ENCODE measurements around the gene LMLN. TPM values are rescaled to one million over a fixed set of nuclear protein-coding genes. Genes with fewer than 3 reads are reported as not detected.
"Not testable (repeated sequence)": the region's sequence is repeated elsewhere in the genome, so short reads cannot be mapped to it uniquely, and the experiment has no call there.

LMLN gene
- total RNA-seq, 1 donor from 2014 or later, result 2.8 TPM

- DNase-seq (ENCODE audit: low spot score), result no peak
- Mint-ChIP-seq H3K4me3 (peak overlapping the region; percentile 86), H3K27me3 (ENCODE audit: insufficient read depth) (no peaks in the 10 kb centered on the region), H3K27ac (peak overlapping the region; percentile 93), H3K9me3 (no peaks in the 10 kb centered on the region), H3K4me1 (ENCODE audit: low read depth) (peaks cover 51% of the 10 kb centered on the region), H3K36me3 (ENCODE audit: low read depth) (peaks cover 20% of the 10 kb centered on the region)
- intact Hi-C loops (cut with micrococcal nuclease), result loop anchor here (1.0 to 5.0 kb wide), 5 partner anchors 11 to 209 kb away; partner anchors contain the start of gene RPL35A
Observed at GRCh38 chr3:197960694-197961581, 921 bp downstream of the LMLN start.

- peak overlapping the region; percentile 65 for H3K4me3 Mint-ChIP-seq
- intact Hi-C loops (cut with micrococcal nuclease), result loop anchor here (5.0 kb wide), 1 partner anchor 209 kb away; no protein-coding TSS in a partner anchor
- H3K36me3 Mint-ChIP-seq (ENCODE audit: low read depth), result peaks cover 15% of the 10 kb centered on the region
- DNase-seq (ENCODE audit: low spot score), result no peak
- no peaks in the 10 kb centered on the region for H3K9me3 Mint-ChIP-seq
- peaks cover 51% of the 10 kb centered on the region for H3K4me1 Mint-ChIP-seq (ENCODE audit: low read depth)
- H3K27me3 Mint-ChIP-seq (ENCODE audit: insufficient read depth), result no peaks in the 10 kb centered on the region
- peak overlapping the region; percentile 55 for H3K27ac Mint-ChIP-seq
Observed at GRCh38 chr3:197961582-197961945, 1.5 kb downstream of the LMLN start.

GRCh38 chr3:197963019-197963637 is 3.1 kb downstream of the LMLN start:
- H3K9me3 Mint-ChIP-seq, result peaks cover 10% of the 10 kb centered on the region
- H3K27ac Mint-ChIP-seq, result no peak overlapping the region
- DNase-seq (ENCODE audit: low spot score), result no peak
- no peaks in the 10 kb centered on the region for H3K27me3 Mint-ChIP-seq (ENCODE audit: insufficient read depth)
- peaks cover 3% of the 10 kb centered on the region for H3K36me3 Mint-ChIP-seq (ENCODE audit: low read depth)
- H3K4me3 Mint-ChIP-seq, result no peak overlapping the region
- intact Hi-C loops (cut with micrococcal nuclease), result loop anchor here (5.0 kb wide), 1 partner anchor 211 kb away; no protein-coding TSS in a partner anchor
- peaks cover 39% of the 10 kb centered on the region for H3K4me1 Mint-ChIP-seq (ENCODE audit: low read depth)

DNA sequence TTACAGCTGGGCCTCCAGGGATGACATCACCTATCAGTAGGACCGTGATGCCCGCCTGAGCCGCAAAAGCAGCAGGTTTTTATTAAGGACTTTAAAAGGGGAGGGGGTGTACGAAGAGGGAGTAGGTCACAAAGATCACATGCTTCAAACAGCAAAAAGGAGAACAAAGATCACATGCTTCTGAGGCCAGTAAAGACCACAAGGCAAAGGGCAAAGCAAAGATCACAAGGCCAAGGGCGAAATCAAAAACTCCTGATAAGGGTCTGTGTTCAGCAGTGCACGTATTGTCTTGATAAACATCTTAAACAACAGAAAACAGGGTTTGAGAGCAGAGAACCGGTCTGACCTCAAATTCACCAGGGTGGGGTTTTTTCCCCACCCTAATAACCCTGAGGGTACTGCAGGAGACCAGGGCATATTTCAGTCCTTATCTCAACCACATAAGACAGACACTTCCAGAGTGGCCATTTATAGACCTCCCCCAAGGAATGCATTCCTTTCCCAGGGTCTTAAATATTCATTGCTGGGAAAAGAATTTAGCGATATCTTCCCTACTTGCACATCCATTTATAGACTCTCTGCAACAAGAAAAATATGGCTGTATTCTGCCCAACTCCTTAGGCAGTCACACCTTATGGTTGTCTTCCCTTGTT is 7.4 kb downstream of the LMLN start:
- H3K4me3 Mint-ChIP-seq; H3K27ac Mint-ChIP-seq; H3K36me3 Mint-ChIP-seq (ENCODE audit: low read depth); H3K27me3 Mint-ChIP-seq (ENCODE audit: insufficient read depth); H3K4me1 Mint-ChIP-seq (ENCODE audit: low read depth); intact Hi-C loops (cut with micrococcal nuclease); DNase-seq (ENCODE audit: low spot score): not testable (repeated sequence)
- H3K9me3 Mint-ChIP-seq, result peaks cover 16% of the 10 kb centered on the region

- no peaks in the 10 kb centered on the region for H3K4me1 Mint-ChIP-seq (ENCODE audit: low read depth)
- H3K27me3 Mint-ChIP-seq (ENCODE audit: insufficient read depth), result peaks cover 3% of the 10 kb centered on the region
- H3K27ac Mint-ChIP-seq, result no peak overlapping the region
- intact Hi-C loops (cut with micrococcal nuclease), result no loop called here
- H3K36me3 Mint-ChIP-seq (ENCODE audit: low read depth), result no peaks in the 10 kb centered on the region
- no peak overlapping the region for H3K4me3 Mint-ChIP-seq
- no peak for DNase-seq (ENCODE audit: low spot score)
- peaks cover 16% of the 10 kb centered on the region for H3K9me3 Mint-ChIP-seq
Observed at GRCh38 chr3:197970588-197970987, 10.6 kb downstream of the LMLN start.

- Mint-ChIP-seq H3K9me3 (no peaks in the 10 kb centered on the region), H3K4me1 (ENCODE audit: low read depth) (no peaks in the 10 kb centered on the region), H3K27ac (no peak overlapping the region), H3K36me3 (ENCODE audit: low read depth) (no peaks in the 10 kb centered on the region), H3K27me3 (ENCODE audit: insufficient read depth) (peaks cover 3% of the 10 kb centered on the region), H3K4me3 (no peak overlapping the region)
- no peak for DNase-seq (ENCODE audit: low spot score)
- intact Hi-C loops (cut with micrococcal nuclease), result no loop called here
Observed at GRCh38 chr3:197974016-197974415, 14.0 kb downstream of the LMLN start.

- H3K4me3 Mint-ChIP-seq, result no peak overlapping the region
- H3K27me3 Mint-ChIP-seq (ENCODE audit: insufficient read depth), result peaks cover 4% of the 10 kb centered on the region
- intact Hi-C loops (cut with micrococcal nuclease), result no loop called here
- no peak overlapping the region for H3K27ac Mint-ChIP-seq
- H3K36me3 Mint-ChIP-seq (ENCODE audit: low read depth), result no peaks in the 10 kb centered on the region
- no peaks in the 10 kb centered on the region for H3K9me3 Mint-ChIP-seq
- H3K4me1 Mint-ChIP-seq (ENCODE audit: low read depth), result no peaks in the 10 kb centered on the region
- no peak for DNase-seq (ENCODE audit: low spot score)
Observed at GRCh38 chr3:197975311-197975710, 15.3 kb downstream of the LMLN start.

DNA sequence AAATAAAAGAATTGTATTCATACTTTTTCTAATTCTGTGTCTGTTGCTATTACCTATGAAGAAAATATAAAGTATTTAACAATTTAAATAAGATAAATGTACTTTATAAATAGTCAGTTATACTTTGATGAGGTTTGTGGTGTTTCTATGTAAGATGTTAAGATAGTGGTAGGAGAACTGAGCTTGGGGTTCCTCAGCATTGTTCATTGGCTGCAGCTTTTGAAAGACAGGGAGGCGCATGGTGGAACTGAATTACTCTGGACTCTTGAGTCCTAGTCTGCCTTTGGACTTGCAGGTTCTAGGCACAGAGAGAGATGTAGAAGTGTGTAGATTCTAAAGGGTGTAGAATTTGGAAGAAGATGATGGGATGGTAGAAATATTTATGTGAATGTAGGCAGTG is 23.1 kb downstream of the LMLN start:
- peaks cover 1% of the 10 kb centered on the region for H3K27me3 Mint-ChIP-seq (ENCODE audit: insufficient read depth)
- no peaks in the 10 kb centered on the region for H3K36me3 Mint-ChIP-seq (ENCODE audit: low read depth)
- no peaks in the 10 kb centered on the region for H3K4me1 Mint-ChIP-seq (ENCODE audit: low read depth)
- H3K27ac Mint-ChIP-seq, result no peak overlapping the region
- no peaks in the 10 kb centered on the region for H3K9me3 Mint-ChIP-seq
- no peak overlapping the region for H3K4me3 Mint-ChIP-seq
- no peak for DNase-seq (ENCODE audit: low spot score)
- intact Hi-C loops (cut with micrococcal nuclease), result no loop called here

GRCh38 chr3:197989651-197990050 is 29.6 kb downstream of the LMLN start:
- intact Hi-C loops (cut with micrococcal nuclease), result no loop called here

DNA sequence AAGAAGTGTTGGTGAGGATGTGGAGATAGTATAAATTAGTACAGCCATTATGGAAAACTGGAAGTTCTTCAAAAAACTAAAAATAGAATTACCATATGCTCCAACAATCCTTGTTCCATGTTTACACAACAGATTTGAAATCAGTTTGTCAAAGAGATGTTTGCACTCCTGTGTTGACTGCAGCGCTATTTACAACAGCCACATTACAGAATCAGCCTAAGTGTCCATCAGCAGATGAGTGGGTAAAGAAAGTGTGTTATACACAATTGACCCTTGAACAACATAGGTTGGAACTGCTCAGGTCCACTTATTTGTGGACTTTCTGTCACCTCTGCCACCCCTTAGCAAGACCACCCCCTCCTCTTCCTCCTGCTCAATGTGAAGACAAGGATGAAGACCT is 34.7 kb downstream of the LMLN start:
- DNase-seq (ENCODE audit: low spot score), result no peak
- H3K27me3 Mint-ChIP-seq (ENCODE audit: insufficient read depth), result no peaks in the 10 kb centered on the region
- H3K4me3 Mint-ChIP-seq, result no peak overlapping the region
- intact Hi-C loops (cut with micrococcal nuclease), result no loop called here
- no peaks in the 10 kb centered on the region for H3K36me3 Mint-ChIP-seq (ENCODE audit: low read depth)
- no peak overlapping the region for H3K27ac Mint-ChIP-seq
- no peaks in the 10 kb centered on the region for H3K9me3 Mint-ChIP-seq
- H3K4me1 Mint-ChIP-seq (ENCODE audit: low read depth), result no peaks in the 10 kb centered on the region

More at GRCh38 chr3:197989651-197990050, 29.6 kb downstream of the LMLN start:
- no peaks in the 10 kb centered on the region for H3K4me1 Mint-ChIP-seq (ENCODE audit: low read depth)
- H3K4me3 Mint-ChIP-seq, result no peak overlapping the region
- H3K27me3 Mint-ChIP-seq (ENCODE audit: insufficient read depth), result no peaks in the 10 kb centered on the region
- no peak overlapping the region for H3K27ac Mint-ChIP-seq
- H3K36me3 Mint-ChIP-seq (ENCODE audit: low read depth), result no peaks in the 10 kb centered on the region
- no peaks in the 10 kb centered on the region for H3K9me3 Mint-ChIP-seq
- no peak for DNase-seq (ENCODE audit: low spot score)

DNA sequence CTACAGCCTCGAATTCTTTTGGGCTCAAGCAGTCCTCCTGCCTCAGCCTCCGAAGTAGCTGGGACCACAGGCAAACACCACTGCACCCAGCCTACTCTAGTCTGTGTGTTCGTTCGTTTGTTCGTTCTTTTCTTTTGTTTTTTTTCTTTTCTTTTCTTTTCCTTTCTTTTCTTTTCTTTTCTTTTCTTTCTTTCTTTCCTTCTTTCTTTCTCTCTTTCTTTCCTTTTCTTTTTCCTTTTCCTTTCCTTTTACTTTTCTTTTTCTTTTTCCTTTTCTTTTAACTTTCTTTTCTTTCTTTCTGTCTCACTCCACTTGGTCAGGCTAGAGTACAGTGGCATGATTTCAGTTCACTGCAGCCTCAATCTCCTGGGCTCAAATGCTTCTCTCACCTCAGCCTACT is 36.8 kb downstream of the LMLN start:
- no peaks in the 10 kb centered on the region for H3K27me3 Mint-ChIP-seq (ENCODE audit: insufficient read depth)
- intact Hi-C loops (cut with micrococcal nuclease), result no loop called here
- H3K36me3 Mint-ChIP-seq (ENCODE audit: low read depth), result no peaks in the 10 kb centered on the region
- no peaks in the 10 kb centered on the region for H3K9me3 Mint-ChIP-seq
- H3K4me3 Mint-ChIP-seq, result no peak overlapping the region
- no peaks in the 10 kb centered on the region for H3K4me1 Mint-ChIP-seq (ENCODE audit: low read depth)
- DNase-seq (ENCODE audit: low spot score), result no peak
- no peak overlapping the region for H3K27ac Mint-ChIP-seq

DNA sequence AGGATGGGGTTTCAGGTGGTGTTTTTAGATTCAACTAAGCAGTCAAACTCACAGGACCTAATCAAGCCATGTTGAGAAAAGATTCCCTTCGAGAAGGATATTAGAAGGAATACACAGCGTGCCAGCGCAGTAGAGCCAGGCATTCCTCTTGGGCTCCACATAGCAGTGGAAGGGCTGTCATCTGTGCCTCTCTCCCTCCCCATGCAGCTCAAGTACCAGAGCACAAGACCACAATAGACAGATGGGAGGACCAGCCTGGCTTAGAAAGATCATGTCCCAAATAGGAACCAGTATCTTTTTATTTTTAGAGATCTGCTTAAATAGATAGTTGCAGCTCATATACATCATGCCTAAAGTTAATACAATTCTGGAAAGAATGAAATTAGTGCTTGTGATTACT is 37.9 kb downstream of the LMLN start:
- H3K4me1 Mint-ChIP-seq (ENCODE audit: low read depth), result no peaks in the 10 kb centered on the region
- no peaks in the 10 kb centered on the region for H3K36me3 Mint-ChIP-seq (ENCODE audit: low read depth)
- H3K9me3 Mint-ChIP-seq, result no peaks in the 10 kb centered on the region
- no peak overlapping the region for H3K4me3 Mint-ChIP-seq
- DNase-seq (ENCODE audit: low spot score), result no peak
- no peaks in the 10 kb centered on the region for H3K27me3 Mint-ChIP-seq (ENCODE audit: insufficient read depth)
- no peak overlapping the region for H3K27ac Mint-ChIP-seq
- intact Hi-C loops (cut with micrococcal nuclease), result no loop called here

DNA sequence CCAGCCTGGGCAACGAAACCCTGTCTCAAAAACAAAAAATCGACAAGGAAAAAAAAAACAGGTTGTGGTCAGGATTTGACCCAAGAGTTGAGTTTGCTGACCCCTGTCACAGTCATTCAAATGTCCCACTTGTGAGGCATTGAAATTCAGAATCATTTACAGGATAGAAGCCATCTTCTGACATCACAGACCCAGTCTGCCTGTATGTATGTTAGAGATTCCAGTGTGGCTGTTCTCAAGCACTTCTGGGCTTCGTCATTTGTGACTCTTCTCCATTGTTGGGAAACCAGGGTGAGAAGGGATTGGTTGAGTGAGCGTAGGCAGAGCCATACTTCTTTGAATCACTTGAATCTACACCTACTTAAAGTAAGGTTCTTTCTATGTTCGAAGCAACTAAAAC is 57.1 kb downstream of the LMLN start:
- Mint-ChIP-seq H3K4me3 (no peak overlapping the region), H3K36me3 (ENCODE audit: low read depth) (no peaks in the 10 kb centered on the region), H3K4me1 (ENCODE audit: low read depth) (no peaks in the 10 kb centered on the region), H3K27ac (no peak overlapping the region), H3K9me3 (no peaks in the 10 kb centered on the region), H3K27me3 (ENCODE audit: insufficient read depth) (no peaks in the 10 kb centered on the region)
- DNase-seq (ENCODE audit: low spot score), result no peak
- intact Hi-C loops (cut with micrococcal nuclease), result no loop called here
